ENCODE results near the gene MAGI3.

Gene MAGI3

DNA sequence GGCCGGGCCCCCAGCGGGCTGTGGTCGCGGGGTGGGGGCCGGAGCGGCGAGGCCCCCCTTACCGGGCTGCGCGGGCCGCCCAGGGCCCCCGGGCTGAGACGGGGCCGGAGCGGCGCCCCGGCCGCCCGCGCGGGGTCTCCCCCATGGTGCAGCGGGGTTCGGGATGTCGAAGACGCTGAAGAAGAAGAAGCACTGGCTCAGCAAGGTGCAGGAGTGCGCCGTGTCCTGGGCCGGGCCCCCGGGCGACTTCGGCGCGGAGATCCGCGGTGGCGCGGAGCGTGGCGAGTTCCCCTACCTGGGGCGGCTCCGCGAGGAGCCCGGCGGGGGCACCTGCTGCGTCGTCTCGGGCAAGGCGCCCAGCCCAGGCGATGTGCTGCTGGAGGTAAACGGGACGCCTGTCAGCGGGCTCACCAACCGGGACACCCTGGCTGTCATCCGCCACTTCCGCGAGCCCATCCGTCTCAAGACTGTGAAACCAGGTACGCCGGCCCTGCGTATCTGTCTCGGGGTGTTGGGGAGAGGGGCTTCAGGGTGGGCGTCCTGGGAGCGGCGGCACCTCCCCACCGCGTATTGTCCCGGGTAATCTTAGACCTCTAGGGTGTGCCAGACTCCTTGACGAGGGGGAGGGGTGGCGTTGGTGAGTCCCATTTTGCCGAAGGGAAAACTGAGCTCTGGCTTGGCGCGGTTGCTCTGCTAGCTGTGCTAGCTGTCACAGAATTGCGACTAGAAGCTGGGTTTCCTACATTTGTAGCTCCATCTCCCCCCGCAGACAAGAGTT lies 745 bp downstream of the MAGI3 start:
- TF ChIP-seq CTCF (IDR thresholded peaks at IDR 0.05; ENCODE audit: poor library complexity, severe bottlenecking): peak; percentile 14
- Histone ChIP-seq H3K36me3 (ENCODE audit: low read depth) (no peaks in the 10 kb centered on the region), H3K27me3 (ENCODE audit: insufficient read depth, poor library complexity, severe bottlenecking) (no peaks in the 10 kb centered on the region), H3K4me3 (ENCODE audit: severe bottlenecking) (peak overlapping the region; percentile 89), H3K27ac (ENCODE audit: poor library complexity, severe bottlenecking) (peak overlapping the region; percentile 55), H3K9me3 (ENCODE audit: severe bottlenecking) (no peaks in the 10 kb centered on the region), H3K4me1 (ENCODE audit: insufficient read depth, poor library complexity, severe bottlenecking) (peaks cover 21% of the 10 kb centered on the region)
- ATAC-seq (ENCODE audit: low read depth): peak; percentile 1; the same call in 1 of the 3 replicates
- DNase-seq (ENCODE audit: low spot score): peak; percentile 58

DNA sequence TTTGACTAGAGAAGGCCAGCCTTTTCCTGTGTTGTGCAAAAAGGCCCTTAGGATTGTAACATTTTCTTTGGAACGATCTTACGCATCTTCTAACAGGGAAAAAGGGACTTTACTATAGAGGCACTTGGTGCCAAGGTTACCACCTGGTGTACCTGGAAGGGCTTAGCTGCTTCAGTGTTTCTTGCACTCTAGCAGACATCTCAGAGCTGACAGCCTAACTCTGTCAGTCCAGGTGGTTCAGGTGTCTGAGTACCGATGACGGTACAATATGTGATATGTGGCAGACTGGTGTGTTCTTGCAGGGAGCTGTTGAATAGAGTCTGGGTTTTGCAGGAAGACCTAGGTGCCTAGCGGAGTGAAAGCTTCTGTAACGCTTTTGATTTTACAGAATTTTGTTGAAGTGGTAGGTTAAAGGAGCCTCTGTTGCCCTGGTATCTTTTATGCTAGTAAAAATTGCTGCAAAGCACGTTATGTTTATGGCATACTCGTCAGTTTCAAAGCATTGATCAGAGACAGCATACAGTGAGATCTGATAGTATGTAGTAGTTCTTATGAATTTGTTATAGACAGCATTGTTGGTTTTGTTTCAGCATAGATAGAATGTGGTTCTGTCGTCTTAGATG lies 1.4 kb downstream of the MAGI3 start:
- DNase-seq (ENCODE audit: low spot score) (no peak), ATAC-seq (ENCODE audit: low read depth) (peak; percentile 24)
- Histone ChIP-seq H3K27me3 (ENCODE audit: insufficient read depth, poor library complexity, severe bottlenecking) (no peaks in the 10 kb centered on the region), H3K27ac (ENCODE audit: poor library complexity, severe bottlenecking) (peak overlapping the region; percentile 55), H3K4me3 (ENCODE audit: severe bottlenecking) (peak overlapping the region; percentile 89), H3K4me1 (ENCODE audit: insufficient read depth, poor library complexity, severe bottlenecking) (peaks cover 28% of the 10 kb centered on the region), H3K36me3 (ENCODE audit: low read depth) (no peaks in the 10 kb centered on the region), H3K9me3 (ENCODE audit: severe bottlenecking) (no peaks in the 10 kb centered on the region)
- TF ChIP-seq CTCF (IDR thresholded peaks at IDR 0.05; ENCODE audit: poor library complexity, severe bottlenecking): peak; percentile 3

DNA sequence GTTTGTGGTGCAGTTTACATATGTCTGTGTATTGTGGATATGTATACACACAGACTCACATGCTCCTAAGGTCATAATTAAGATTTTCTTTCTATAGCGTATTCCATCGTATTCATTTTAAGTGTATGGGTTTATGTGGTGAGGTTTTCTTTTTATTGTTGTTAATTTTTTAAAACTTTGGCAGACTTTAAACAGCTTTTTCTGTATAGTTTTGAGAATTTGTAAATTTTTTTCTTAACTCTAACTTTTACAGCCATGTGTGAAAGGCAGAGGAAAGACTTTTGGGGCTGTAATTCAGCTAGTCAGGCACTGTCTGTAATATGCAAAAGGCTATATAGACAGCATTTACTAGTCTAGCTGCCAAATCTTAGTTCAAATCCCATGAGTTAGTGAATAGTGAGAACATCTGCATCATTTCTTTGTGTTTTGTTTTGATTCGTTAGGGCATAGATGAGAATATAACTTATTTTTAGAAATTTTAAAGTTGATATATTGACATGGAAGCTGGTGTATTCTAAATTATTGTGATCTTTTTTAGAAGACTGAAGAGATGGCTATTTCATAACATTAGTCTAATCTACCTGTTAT lies 2.3 kb downstream of the MAGI3 start:
- H3K36me3 ChIP-seq (ENCODE audit: low read depth): no peaks in the 10 kb centered on the region
- TF ChIP-seq CTCF (IDR thresholded peaks at IDR 0.05; ENCODE audit: poor library complexity, severe bottlenecking): no peak
- DNase-seq (ENCODE audit: low spot score): no peak
- H3K4me1 ChIP-seq (ENCODE audit: insufficient read depth, poor library complexity, severe bottlenecking): peaks cover 34% of the 10 kb centered on the region
- H3K27ac ChIP-seq (ENCODE audit: poor library complexity, severe bottlenecking): no peak overlapping the region
- H3K27me3 ChIP-seq (ENCODE audit: insufficient read depth, poor library complexity, severe bottlenecking): no peaks in the 10 kb centered on the region
- ATAC-seq (ENCODE audit: low read depth): no peak
- H3K4me3 ChIP-seq (ENCODE audit: severe bottlenecking): peak overlapping the region; percentile 89
- no peaks in the 10 kb centered on the region for H3K9me3 ChIP-seq (ENCODE audit: severe bottlenecking)

DNA sequence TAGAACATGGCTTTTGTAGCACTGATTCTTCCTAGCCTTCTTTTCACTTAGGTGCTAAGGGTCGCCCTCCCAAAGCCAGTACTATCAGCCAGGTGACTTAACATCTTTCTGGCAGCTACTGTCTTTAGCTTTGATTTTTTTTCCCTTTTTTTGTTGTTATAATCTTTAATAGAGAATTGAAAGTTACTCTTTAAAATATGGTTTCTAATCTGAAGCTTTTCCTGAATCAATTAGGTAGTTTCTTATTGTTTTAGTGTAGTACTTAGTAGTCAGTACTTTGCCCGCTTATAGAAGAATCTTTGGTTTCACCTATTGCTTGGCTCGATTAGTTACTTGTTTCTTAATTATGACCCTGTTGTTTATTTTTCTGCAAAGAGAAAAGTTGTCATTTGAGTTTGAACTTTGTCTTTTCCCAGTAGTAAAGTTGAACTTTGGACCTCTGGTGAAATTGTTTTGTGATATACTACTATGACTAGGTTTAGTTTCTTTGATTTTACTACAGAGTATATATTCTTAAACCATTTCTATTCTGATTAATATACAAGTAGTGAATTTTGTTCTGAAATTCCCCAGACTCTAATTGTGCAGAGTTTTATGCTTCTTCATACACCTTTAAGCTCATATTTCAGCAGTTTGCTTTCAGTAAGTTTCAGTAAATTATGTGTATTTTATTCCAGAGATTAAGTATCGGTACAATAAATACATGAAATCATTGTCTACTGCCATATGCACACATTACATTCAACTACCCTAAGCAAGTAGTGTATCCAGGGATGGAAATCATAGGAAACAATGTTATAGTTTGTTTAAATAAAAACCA lies 3.9 kb downstream of the MAGI3 start:
- Histone ChIP-seq H3K27me3 (ENCODE audit: insufficient read depth, poor library complexity, severe bottlenecking) (no peaks in the 10 kb centered on the region), H3K9me3 (ENCODE audit: severe bottlenecking) (no peaks in the 10 kb centered on the region), H3K27ac (ENCODE audit: poor library complexity, severe bottlenecking) (no peak overlapping the region), H3K4me1 (ENCODE audit: insufficient read depth, poor library complexity, severe bottlenecking) (peaks cover 34% of the 10 kb centered on the region), H3K4me3 (ENCODE audit: severe bottlenecking) (no peak overlapping the region), H3K36me3 (ENCODE audit: low read depth) (no peaks in the 10 kb centered on the region)
- TF ChIP-seq CTCF (IDR thresholded peaks at IDR 0.05; ENCODE audit: poor library complexity, severe bottlenecking): no peak
- DNase-seq (ENCODE audit: low spot score) (no peak), ATAC-seq (ENCODE audit: low read depth) (no peak)
